CD4-positive, alpha-beta memory T cell (primary cell): ENCODE measurements around the gene GLO1. TPM values are rescaled to one million over a fixed set of nuclear protein-coding genes. Genes with fewer than 3 reads are reported as not detected.
A peak's percentile ranks its signal among the peaks of the same experiment; 100 is the strongest.

Source experiments
- CTCF ChIA-PET: fragments of 350-600 bp; sonication (Branson Sonifier 250); formaldehyde crosslinking; loops from one replicate; lab custom pipeline; 2021; ENCODE audit warnings: inconsistent platforms; ENCODE audit not compliant: partially characterized antibody; lab: Charles Lee
- POLR2A ChIA-PET: fragments of 350-600 bp; sonication (Branson Sonifier 250); formaldehyde crosslinking; loops from one replicate; lab custom pipeline; 2021; ENCODE audit not compliant: partially characterized antibody; lab: Charles Lee
- DNase-seq, 5 donors: peaks; one replicate each; pipeline versions ENCODE4 v3.0.0 to v3.0.0-alpha.2; 2020 to 2022; ENCODE audit warnings: mixed read lengths in 1 of 5
- H3K27ac ChIP-seq: one replicate; pipeline ENCODE4 v1.7.0; 2013; ENCODE audit warnings: low read depth, low read length
- H3K27me3 ChIP-seq: 2 replicates; pipeline ENCODE4 v1.7.0; 2013; ENCODE audit warnings: mild to moderate bottlenecking, low read length, moderate library complexity; ENCODE audit not compliant: insufficient read depth
- H3K36me3 ChIP-seq: 2 replicates; pipeline ENCODE4 v1.7.0; 2013; ENCODE audit warnings: mild to moderate bottlenecking, low read length, moderate library complexity; ENCODE audit not compliant: insufficient read depth
- H3K4me1 ChIP-seq: 2 replicates; pipeline ENCODE4 v1.7.0; 2013; ENCODE audit warnings: mild to moderate bottlenecking, low read length, moderate library complexity; ENCODE audit not compliant: insufficient read depth
- H3K4me3 ChIP-seq, 2 donors: one replicate each; pipeline ENCODE4 v1.7.0; 2013; ENCODE audit warnings: low read length in 2 of 2, mild to moderate bottlenecking in 1 of 2
- H3K9me3 ChIP-seq, 2 donors: one replicate each; pipeline ENCODE4 v1.7.0; 2013; ENCODE audit warnings: low read length in 2 of 2, control low read depth in 1 of 2; ENCODE audit not compliant: control insufficient read depth in 1 of 2
- H3K27ac Mint-ChIP-seq, 7 donors: one replicate each; pipeline ENCODE4 v1.8.0; 2020 to 2021; ENCODE audit warnings: mixed read lengths in 7 of 7, mild to moderate bottlenecking in 6 of 7, inconsistent platforms in 3 of 7, moderate library complexity in 3 of 7
- H3K27me3 Mint-ChIP-seq, 2 donors: one replicate each; pipeline ENCODE4 v1.8.0; 2020 to 2021; ENCODE audit warnings: mixed read lengths in 2 of 2
- H3K36me3 Mint-ChIP-seq, 2 donors: one replicate each; pipeline ENCODE4 v1.8.0; 2020 to 2021; ENCODE audit warnings: mixed read lengths in 2 of 2, inconsistent platforms in 1 of 2, mild to moderate bottlenecking in 1 of 2
- H3K4me1 Mint-ChIP-seq, 4 donors: one replicate each; pipeline ENCODE4 v1.8.0; 2020 to 2021; ENCODE audit warnings: mixed read lengths in 4 of 4, mild to moderate bottlenecking in 1 of 4
- H3K4me3 Mint-ChIP-seq, 8 donors: one replicate each; pipeline ENCODE4 v1.8.0; 2020 to 2021; ENCODE audit warnings: mixed read lengths in 8 of 8, mild to moderate bottlenecking in 7 of 8, moderate library complexity in 6 of 8, inconsistent platforms in 3 of 8
- H3K9me3 Mint-ChIP-seq, 8 donors: one replicate each; pipeline ENCODE4 v1.8.0; 2020 to 2021; ENCODE audit warnings: mixed read lengths in 8 of 8, mild to moderate bottlenecking in 5 of 8, inconsistent platforms in 3 of 8, moderate library complexity in 1 of 8
- intact Hi-C: fragments of 100-400 bp; cut with micrococcal nuclease; formaldehyde crosslinking; loops from one replicate; pipeline ENCODE4 v1.15.1; 2023
- polyA plus RNA-seq, 2 donors: library from polyadenylated mRNA; unstranded; fragments of 300-500 nt; fragmentation: Illumina TruSeq; gene quantifications; one replicate each; pipeline ENCODE4 v1.2.3, GENCODE V29; 2021
- total RNA-seq, 2 experiments: library from RNA; stranded (reverse); gene quantifications; one replicate each; pipeline ENCODE4 v1.2.3, GENCODE V29; 2021

GLO1 gene
- total RNA-seq (10 to 100 TPM; 28.3 to 28.7 TPM), polyA plus RNA-seq (100 to 1,000 TPM in 1 of 2 donors, 10 to 100 TPM in 1; 82.4 to 172 TPM)

- peak within 1 kb of the TSS; percentile 85 for H3K27ac ChIP-seq
- peaks cover 3 to 23% (median 11%) of the 10 kb centered on the region in 8 donors for H3K9me3 Mint-ChIP-seq
- peaks cover 3 to 7% of the 10 kb centered on the region in 2 donors for H3K27me3 Mint-ChIP-seq
- DNase-seq = peak; percentile 94 to 98 (median 95)
- peaks cover 17 to 25% of the 10 kb centered on the region in 2 donors for H3K36me3 Mint-ChIP-seq
- peak within 1 kb of the TSS; percentile 83 to 96 (median 88) for H3K4me3 Mint-ChIP-seq
- H3K27me3 ChIP-seq = no peaks in the 10 kb centered on the region
- H3K36me3 ChIP-seq = no peaks in the 10 kb centered on the region
- H3K9me3 ChIP-seq = peaks cover 0 to 4% of the 10 kb centered on the region in 2 donors
- H3K4me1 ChIP-seq = peaks cover 11% of the 10 kb centered on the region
- CTCF ChIA-PET = interaction anchor here (0.7 to 2.0 kb wide), 4 partner anchors 10 to 719 kb away, joined by 3 to 7 read pairs (median 4); no protein-coding TSS in a partner anchor
- peak within 1 kb of the TSS; percentile 83 to 98 (median 92) for H3K27ac Mint-ChIP-seq
- intact Hi-C loops = loop anchor here (1.0 to 5.0 kb wide), 4 partner anchors 12 to 883 kb away; partner anchors contain the start of genes BTBD9 and ZFAND3
- peak within 1 kb of the TSS; percentile 56 to 91 for H3K4me3 ChIP-seq
- POLR2A ChIA-PET = interaction anchor here (1.0 to 3.3 kb wide), 7 partner anchors 10 to 884 kb away, joined by 3 to 38 read pairs (median 5); partner anchors contain the start of genes BTBD9, DNAH8 and ZFAND3
- peaks cover 21 to 38% (median 27%) of the 10 kb centered on the region in 4 donors for H3K4me1 Mint-ChIP-seq
Measured at GRCh38 chr6:38702558-38703397, at the start of gene GLO1. Gene GLO1, minus strand, starts transcription at chr6:38703145. Its CDS starts 91 bp downstream, at chr6:38703054.

DNA sequence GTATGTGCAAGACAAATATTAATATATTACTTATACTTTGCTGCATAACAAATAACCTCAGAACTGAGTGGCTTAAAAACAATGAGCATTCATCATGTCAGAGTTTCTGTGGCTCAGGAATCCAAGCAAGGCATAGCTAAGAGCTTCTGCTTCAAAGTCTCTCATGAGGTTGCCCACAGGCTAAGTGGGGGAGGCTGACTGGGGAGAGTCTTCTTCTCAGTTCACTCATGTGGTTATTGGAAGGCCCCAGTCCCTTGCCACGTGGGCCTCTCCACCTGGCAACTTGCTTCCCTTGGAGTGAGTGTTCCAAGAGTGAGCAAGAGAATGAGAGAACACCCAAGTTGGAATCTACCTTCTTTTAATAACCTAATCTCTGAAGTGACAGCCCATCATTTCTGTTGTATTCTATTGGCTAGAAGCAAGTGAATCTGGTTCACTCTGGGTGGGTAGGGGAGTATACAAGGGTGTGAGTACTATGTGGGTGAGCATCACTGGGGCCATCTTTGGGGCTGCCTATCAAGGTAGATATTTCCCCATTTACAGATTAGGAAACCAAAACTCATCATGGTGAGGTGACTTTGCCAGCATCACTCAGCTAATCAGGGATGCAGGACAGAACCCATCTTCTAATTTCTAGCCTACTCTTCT is 48.1 kb upstream of the GLO1 start:
- H3K4me1 Mint-ChIP-seq = no peaks in the 10 kb centered on the region
- no peak overlapping the region for H3K27ac Mint-ChIP-seq
- ChIA-PET CTCF (no interaction called here), POLR2A (no interaction called here)
- DNase-seq = no peak
- intact Hi-C loops = no loop called here
- H3K4me1 ChIP-seq = no peaks in the 10 kb centered on the region
- no peak overlapping the region for H3K4me3 ChIP-seq
- H3K27me3 Mint-ChIP-seq = peaks cover 8 to 11% of the 10 kb centered on the region in 2 donors
- no peaks in the 10 kb centered on the region for H3K9me3 Mint-ChIP-seq
- no peak overlapping the region for H3K27ac ChIP-seq
- no peak overlapping the region for H3K4me3 Mint-ChIP-seq
- no peaks in the 10 kb centered on the region for H3K36me3 ChIP-seq
- H3K9me3 ChIP-seq = no peaks in the 10 kb centered on the region
- no peaks in the 10 kb centered on the region for H3K36me3 Mint-ChIP-seq
- H3K27me3 ChIP-seq = no peaks in the 10 kb centered on the region

GRCh38 chr6:38749473-38749872 is 46.5 kb upstream of the GLO1 start:
- Mint-ChIP-seq H3K4me1 (no peaks in the 10 kb centered on the region), H3K27me3 (peaks cover 8 to 21% of the 10 kb centered on the region in 2 donors), H3K27ac (no peak overlapping the region), H3K9me3 (no peaks in the 10 kb centered on the region), H3K4me3 (no peak overlapping the region), H3K36me3 (no peaks in the 10 kb centered on the region)
- intact Hi-C loops = no loop called here
- Histone ChIP-seq H3K27me3 (no peaks in the 10 kb centered on the region), H3K36me3 (no peaks in the 10 kb centered on the region), H3K27ac (no peak overlapping the region), H3K4me1 (no peaks in the 10 kb centered on the region), H3K4me3 (no peak overlapping the region), H3K9me3 (no peaks in the 10 kb centered on the region)
- DNase-seq = no peak
- ChIA-PET CTCF (no interaction called here), POLR2A (no interaction called here)

- H3K4me3 ChIP-seq = no peak overlapping the region
- no peaks in the 10 kb centered on the region for H3K4me1 Mint-ChIP-seq
- H3K36me3 ChIP-seq = no peaks in the 10 kb centered on the region
- DNase-seq = no peak
- POLR2A ChIA-PET = no interaction called here
- H3K27me3 Mint-ChIP-seq = peaks cover 15 to 21% of the 10 kb centered on the region in 2 donors
- no peaks in the 10 kb centered on the region for H3K27me3 ChIP-seq
- no peaks in the 10 kb centered on the region for H3K9me3 ChIP-seq
- no peak overlapping the region for H3K27ac Mint-ChIP-seq
- no peak overlapping the region for H3K27ac ChIP-seq
- CTCF ChIA-PET = no interaction called here
- H3K36me3 Mint-ChIP-seq = no peaks in the 10 kb centered on the region
- H3K4me1 ChIP-seq = no peaks in the 10 kb centered on the region
- peaks cover 0 to 10% (median 4%) of the 10 kb centered on the region in 8 donors for H3K9me3 Mint-ChIP-seq
- no peak overlapping the region for H3K4me3 Mint-ChIP-seq
- intact Hi-C loops = no loop called here
Measured at GRCh38 chr6:38739532-38739931, 36.6 kb upstream of the GLO1 start.

DNA sequence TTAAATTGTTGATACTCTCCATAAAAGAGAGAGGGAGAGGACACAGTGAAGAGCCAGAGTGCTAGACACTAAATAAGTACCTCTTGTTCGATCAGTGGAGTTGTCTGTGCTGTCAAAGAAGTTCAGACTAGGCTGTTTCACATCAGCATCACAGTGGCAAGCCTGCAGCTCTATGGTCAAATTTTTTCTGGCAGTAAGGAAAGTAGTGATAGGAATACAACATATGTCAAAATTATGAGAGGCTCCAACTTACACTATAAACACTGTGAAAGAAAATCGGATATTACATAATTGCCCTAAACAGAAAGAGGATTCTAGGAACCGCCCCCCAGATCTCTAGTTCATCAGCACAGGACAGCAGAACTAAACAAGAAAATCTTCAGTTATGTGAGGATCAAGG is 35.3 kb upstream of the GLO1 start:
- Histone ChIP-seq H3K27me3 (no peaks in the 10 kb centered on the region), H3K4me1 (no peaks in the 10 kb centered on the region), H3K9me3 (no peaks in the 10 kb centered on the region), H3K36me3 (no peaks in the 10 kb centered on the region), H3K4me3 (no peak overlapping the region), H3K27ac (no peak overlapping the region)
- H3K9me3 Mint-ChIP-seq = peaks cover 0 to 10% (median 4%) of the 10 kb centered on the region in 8 donors
- no peak for DNase-seq
- H3K36me3 Mint-ChIP-seq = no peaks in the 10 kb centered on the region
- intact Hi-C loops = no loop called here
- H3K27me3 Mint-ChIP-seq = peaks cover 12 to 19% of the 10 kb centered on the region in 2 donors
- POLR2A ChIA-PET = no interaction called here
- H3K27ac Mint-ChIP-seq = no peak overlapping the region
- CTCF ChIA-PET = interaction anchor here (1.0 kb wide), 1 partner anchor 9 kb away, joined by 3 read pairs; no protein-coding TSS in a partner anchor
- H3K4me1 Mint-ChIP-seq = no peaks in the 10 kb centered on the region
- H3K4me3 Mint-ChIP-seq = no peak overlapping the region

GRCh38 chr6:38736951-38737350 is 34.0 kb upstream of the GLO1 start:
- no peaks in the 10 kb centered on the region for H3K36me3 Mint-ChIP-seq

More at GRCh38 chr6:38736951-38737350, 34.0 kb upstream of the GLO1 start:
- H3K9me3 Mint-ChIP-seq = peaks cover 0 to 10% (median 4%) of the 10 kb centered on the region in 8 donors
- intact Hi-C loops = no loop called here
- Histone ChIP-seq H3K27me3 (no peaks in the 10 kb centered on the region), H3K9me3 (no peaks in the 10 kb centered on the region), H3K4me1 (no peaks in the 10 kb centered on the region), H3K4me3 (no peak overlapping the region), H3K27ac (no peak overlapping the region), H3K36me3 (no peaks in the 10 kb centered on the region)
- DNase-seq = no peak
- ChIA-PET POLR2A (no interaction called here), CTCF (no interaction called here)
- H3K4me3 Mint-ChIP-seq = no peak overlapping the region
- H3K4me1 Mint-ChIP-seq = no peaks in the 10 kb centered on the region
- H3K27ac Mint-ChIP-seq = no peak overlapping the region
- H3K27me3 Mint-ChIP-seq = peaks cover 16 to 19% of the 10 kb centered on the region in 2 donors
